IMR-90 (cell line): ENCODE measurements around the gene U2SURP.

ENCODE experiments used
- MAZ ChIP-seq: IDR thresholded peaks from 2 replicates; pipeline ENCODE4 v1.6.1; 2012; ENCODE audit warnings: low read depth, mild to moderate bottlenecking, low read length, improper control_type of control experiment, moderate library complexity, borderline replicate concordance
- MXI1 ChIP-seq: IDR thresholded peaks from 2 replicates; pipeline ENCODE4 v1.6.1; 2012; ENCODE audit warnings: low read depth, mild to moderate bottlenecking, low read length, moderate library complexity, borderline replicate concordance
- POLR2A ChIP-seq: IDR thresholded peaks from 2 replicates; pipeline ENCODE4 v1.6.1; 2012; ENCODE audit warnings: mild to moderate bottlenecking, low read depth, low read length

- no peak for TF ChIP-seq MAZ
- TF ChIP-seq POLR2A: no peak
- TF ChIP-seq MXI1: no peak
These were observed 59.5 kb downstream of the U2SURP start for GRCh38 chr3:143060906-143061305.
